Suprapubic skin (tissue), 4 donors: ENCODE measurements around the gene ADAMTS16. TPM values are rescaled to one million over a fixed set of nuclear protein-coding genes. Genes with fewer than 3 reads are reported as not detected.

ENCODE experiments used
- DNase-seq, 2 donors: peaks; one replicate each; pipeline ENCODE4 v3.0.0-alpha.2; 2019; ENCODE audit warnings: low spot score in 2 of 2
- H3K27ac ChIP-seq: fragments of 200-600 bp; sonication (generic); one replicate; pipeline ENCODE4 v1.5.1; 2019
- H3K27me3 ChIP-seq: fragments of 200-600 bp; sonication (generic); one replicate; pipeline ENCODE4 v1.5.1; 2019
- H3K36me3 ChIP-seq: fragments of 200-600 bp; sonication (generic); one replicate; pipeline ENCODE4 v1.5.1; 2019
- H3K4me1 ChIP-seq: fragments of 200-600 bp; sonication (generic); one replicate; pipeline ENCODE4 v1.5.1; 2019
- H3K4me3 ChIP-seq: fragments of 200-600 bp; sonication (generic); one replicate; pipeline ENCODE4 v1.5.1; 2019; ENCODE audit warnings: mild to moderate bottlenecking
- H3K9me3 ChIP-seq: fragments of 200-600 bp; sonication (generic); one replicate; pipeline ENCODE4 v1.5.1; 2019
- EP300 ChIP-seq: sonication (generic); formaldehyde crosslinking; IDR thresholded peaks from one replicate; pipeline ENCODE4 v1.6.1; 2017; ENCODE audit warnings: antibody characterized with exemption
- POLR2A ChIP-seq, 2 donors: fragments of 450-650 bp; IDR thresholded peaks; one replicate each; pipeline ENCODE4 v1.6.1; 2017; ENCODE audit warnings: antibody characterized with exemption in 2 of 2, mild to moderate bottlenecking in 2 of 2, moderate library complexity in 2 of 2
- POLR2AphosphoS5 ChIP-seq, 3 donors: sonication (generic); formaldehyde crosslinking; IDR thresholded peaks; one replicate each; pipeline ENCODE4 v1.6.1; 2017; ENCODE audit warnings: antibody characterized with exemption in 3 of 3
- WGBS: methylation state at CpG from one replicate; pipeline ENCODE4 v1.1.5; 2018; 5-methylcytosine and 5-hydroxymethylcytosine counted together
- total RNA-seq, 4 donors: library from RNA; depleted of rRNA; stranded (reverse); fragments of >200 nt; gene quantifications; one replicate each; pipeline ENCODE4 v1.1.0, GENCODE V29; 2016
- TF ChIP-seq, protein P1 (sequence below), 2 donors: fragments of 200-600 bp in 1 of 2; fragments of 450-650 bp in 1 of 2; sonication (generic) in 1 of 2; IDR thresholded peaks; one replicate each; pipeline ENCODE4 v1.5.1; 2016 to 2019; ENCODE audit warnings: antibody characterized with exemption in 2 of 2, mild to moderate bottlenecking in 1 of 2, moderate library complexity in 1 of 2

The ADAMTS16 gene
- total RNA-seq, 4 donors from 2014 or later = 0.10 to 0.64 TPM; not detected in 2

DNA sequence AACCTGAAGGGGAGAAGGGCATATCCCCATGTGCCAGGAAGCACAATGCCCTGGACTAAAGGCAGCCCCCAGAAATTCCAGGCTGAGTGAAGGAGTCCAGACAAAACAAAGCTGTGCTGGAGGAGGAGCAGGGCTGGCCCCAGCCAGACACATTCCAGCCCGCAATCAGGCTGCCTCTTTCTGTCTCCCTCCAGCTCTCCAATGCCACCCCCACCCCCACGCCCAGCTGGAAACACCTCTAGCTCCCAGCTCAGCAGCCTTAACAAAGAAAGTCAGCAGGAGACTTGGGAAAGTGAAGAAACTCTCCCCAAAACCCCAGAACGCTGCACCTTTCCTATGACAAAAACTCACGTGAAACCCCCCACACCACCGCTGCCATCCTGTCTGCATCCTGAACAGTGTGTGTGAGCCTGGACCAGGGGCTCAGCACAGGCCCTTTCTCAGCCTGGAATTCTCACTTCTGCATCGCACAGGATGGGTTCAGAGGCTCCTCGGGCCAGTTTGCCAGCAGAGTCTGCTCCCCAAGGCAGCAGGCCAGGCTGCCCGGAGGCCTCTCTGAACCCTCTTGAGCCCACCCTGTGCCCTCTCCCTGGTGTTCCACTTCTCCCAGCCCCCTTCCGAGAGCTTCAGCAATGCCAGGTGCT is 186.1 kb downstream of the ADAMTS16 start:
- Histone ChIP-seq H3K27ac (no peak overlapping the region), H3K4me3 (no peak overlapping the region), H3K36me3 (no peaks in the 10 kb centered on the region), H3K4me1 (no peaks in the 10 kb centered on the region), H3K9me3 (no peaks in the 10 kb centered on the region), H3K27me3 (no peaks in the 10 kb centered on the region)
- WGBS = 65% methylated on average over 7 of the region's 9 CpGs
- TF ChIP-seq POLR2AphosphoS5 (IDR thresholded peaks at IDR 0.05) = no peak
- DNase-seq = no peak

DNA sequence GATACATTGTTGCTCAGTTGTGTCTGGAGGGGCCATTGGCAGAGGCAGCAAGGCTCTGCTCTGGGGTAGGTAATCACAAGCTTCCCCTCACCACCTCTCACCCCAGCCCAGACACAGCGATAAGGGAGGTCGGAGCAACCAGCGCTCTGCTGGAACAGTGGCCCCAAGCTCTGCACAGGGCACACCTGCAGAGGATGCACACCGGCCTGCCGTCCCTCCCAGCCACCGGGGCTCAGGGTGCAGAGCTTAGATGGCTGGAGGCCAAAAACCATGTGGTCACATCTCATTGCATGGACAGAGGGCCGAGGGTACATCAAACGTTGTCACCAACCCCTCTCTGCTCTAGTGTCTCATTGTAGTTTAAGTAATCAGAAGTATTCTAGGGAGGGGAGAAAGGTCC is 187.0 kb downstream of the ADAMTS16 start:
- Histone ChIP-seq H3K27ac (no peak overlapping the region), H3K36me3 (no peaks in the 10 kb centered on the region), H3K4me1 (no peaks in the 10 kb centered on the region), H3K9me3 (no peaks in the 10 kb centered on the region), H3K4me3 (no peak overlapping the region), H3K27me3 (no peaks in the 10 kb centered on the region)
- 85% methylated on average over 5 of the region's 8 CpGs for WGBS
- DNase-seq = no peak
- TF ChIP-seq POLR2A (IDR thresholded peaks at IDR 0.05) (no peak), POLR2AphosphoS5 (IDR thresholded peaks at IDR 0.05) (no peak), EP300 (no peak)
- TF ChIP-seq, protein P1, sequence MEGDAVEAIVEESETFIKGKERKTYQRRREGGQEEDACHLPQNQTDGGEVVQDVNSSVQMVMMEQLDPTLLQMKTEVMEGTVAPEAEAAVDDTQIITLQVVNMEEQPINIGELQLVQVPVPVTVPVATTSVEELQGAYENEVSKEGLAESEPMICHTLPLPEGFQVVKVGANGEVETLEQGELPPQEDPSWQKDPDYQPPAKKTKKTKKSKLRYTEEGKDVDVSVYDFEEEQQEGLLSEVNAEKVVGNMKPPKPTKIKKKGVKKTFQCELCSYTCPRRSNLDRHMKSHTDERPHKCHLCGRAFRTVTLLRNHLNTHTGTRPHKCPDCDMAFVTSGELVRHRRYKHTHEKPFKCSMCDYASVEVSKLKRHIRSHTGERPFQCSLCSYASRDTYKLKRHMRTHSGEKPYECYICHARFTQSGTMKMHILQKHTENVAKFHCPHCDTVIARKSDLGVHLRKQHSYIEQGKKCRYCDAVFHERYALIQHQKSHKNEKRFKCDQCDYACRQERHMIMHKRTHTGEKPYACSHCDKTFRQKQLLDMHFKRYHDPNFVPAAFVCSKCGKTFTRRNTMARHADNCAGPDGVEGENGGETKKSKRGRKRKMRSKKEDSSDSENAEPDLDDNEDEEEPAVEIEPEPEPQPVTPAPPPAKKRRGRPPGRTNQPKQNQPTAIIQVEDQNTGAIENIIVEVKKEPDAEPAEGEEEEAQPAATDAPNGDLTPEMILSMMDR (IDR thresholded peaks at IDR 0.05) = no peak

DNA sequence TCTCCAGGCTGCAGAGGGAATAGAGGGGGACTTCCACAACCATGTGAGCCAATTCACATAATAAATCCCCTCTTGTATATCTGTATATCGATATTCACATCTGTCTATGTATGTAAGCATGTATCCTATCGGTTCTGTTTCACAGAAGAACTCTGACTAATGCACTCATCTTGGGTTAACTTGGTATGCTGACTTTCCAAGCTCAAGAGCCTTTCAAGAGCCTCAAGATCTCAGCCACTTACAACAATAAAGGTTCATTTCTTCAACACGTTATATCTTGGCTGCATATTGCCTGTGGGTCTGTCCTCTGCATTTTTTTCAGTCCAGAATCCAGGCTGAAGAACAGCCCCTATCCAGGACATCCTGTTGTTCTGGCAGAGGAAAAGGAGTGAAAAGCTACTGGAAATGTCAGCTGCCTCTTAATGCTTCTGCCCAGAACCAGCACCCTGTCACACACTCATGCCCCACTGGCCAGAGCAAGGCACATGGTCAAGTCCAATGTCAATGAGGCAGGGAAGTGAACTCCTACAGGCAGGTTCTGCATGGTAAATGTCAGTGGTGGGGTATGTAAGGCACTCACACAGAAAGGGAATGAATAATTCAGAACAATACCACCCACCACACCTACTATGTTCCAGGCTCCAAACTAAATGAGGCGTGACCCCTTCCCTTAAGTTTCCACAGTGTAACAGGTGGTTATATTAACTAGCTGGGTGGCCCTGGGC is 190.8 kb downstream of the ADAMTS16 start:
- Histone ChIP-seq H3K4me3 (no peak overlapping the region), H3K9me3 (no peaks in the 10 kb centered on the region), H3K27ac (no peak overlapping the region), H3K4me1 (no peaks in the 10 kb centered on the region), H3K27me3 (no peaks in the 10 kb centered on the region), H3K36me3 (no peaks in the 10 kb centered on the region)
- WGBS = 82% methylated on average over 4 of the region's 4 CpGs
- DNase-seq = no peak
- no peak for TF ChIP-seq POLR2A (IDR thresholded peaks at IDR 0.05)
- TF ChIP-seq EP300 = no peak
- TF ChIP-seq, protein P1 (IDR thresholded peaks at IDR 0.05) = no peak
- TF ChIP-seq POLR2AphosphoS5 (IDR thresholded peaks at IDR 0.05) = no peak

DNA sequence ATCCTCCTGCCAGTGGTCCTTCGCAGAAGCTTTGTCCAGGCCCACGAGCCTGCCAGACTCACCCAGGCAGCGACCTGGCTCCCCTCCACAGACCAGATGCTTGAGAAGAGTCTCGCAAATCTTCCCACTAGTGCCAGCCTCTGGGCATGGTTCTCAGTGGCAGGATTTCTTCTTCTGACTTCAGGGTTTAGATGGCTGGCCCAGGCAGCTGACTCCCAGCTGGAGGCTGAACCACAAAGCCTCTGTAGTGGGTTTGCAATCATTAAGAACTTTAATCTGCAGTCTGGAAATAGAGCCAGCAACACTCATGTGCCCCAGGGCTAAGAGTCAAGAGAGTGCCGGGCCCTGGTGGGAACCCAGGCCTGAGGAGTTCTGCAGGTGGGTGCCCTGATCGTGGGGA is 191.7 kb downstream of the ADAMTS16 start:
- Histone ChIP-seq H3K4me3 (no peak overlapping the region), H3K36me3 (no peaks in the 10 kb centered on the region), H3K27ac (no peak overlapping the region), H3K9me3 (no peaks in the 10 kb centered on the region), H3K4me1 (peaks cover 5% of the 10 kb centered on the region), H3K27me3 (no peaks in the 10 kb centered on the region)
- TF ChIP-seq EP300 = no peak
- no peak for TF ChIP-seq POLR2A (IDR thresholded peaks at IDR 0.05)
- no peak for TF ChIP-seq POLR2AphosphoS5 (IDR thresholded peaks at IDR 0.05)
- TF ChIP-seq, protein P1 (IDR thresholded peaks at IDR 0.05) = no peak
- no peak for DNase-seq
- WGBS = 82% methylated on average over 3 of the region's 6 CpGs

DNA sequence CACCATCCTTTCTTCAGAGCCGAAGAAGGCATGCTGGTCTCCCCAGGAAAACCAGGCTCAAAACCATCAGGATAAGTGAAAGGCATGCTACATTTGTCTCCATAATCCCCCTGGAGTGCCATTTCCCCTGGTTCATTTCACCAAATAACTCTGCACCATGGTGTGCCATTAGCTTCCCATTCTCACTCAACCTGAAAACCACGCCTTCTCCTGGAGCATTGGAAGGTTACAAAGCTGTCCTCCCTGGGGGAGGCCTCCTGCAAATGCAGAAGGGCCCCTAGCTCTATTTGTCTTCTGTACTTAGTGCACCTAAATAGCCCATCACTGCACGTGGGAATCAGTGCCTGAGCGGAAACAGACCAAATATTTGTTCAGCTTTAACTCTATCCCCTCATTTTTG is 192.2 kb downstream of the ADAMTS16 start:
- Histone ChIP-seq H3K4me3 (no peak overlapping the region), H3K27ac (no peak overlapping the region), H3K27me3 (no peaks in the 10 kb centered on the region), H3K36me3 (no peaks in the 10 kb centered on the region), H3K9me3 (no peaks in the 10 kb centered on the region), H3K4me1 (peaks cover 5% of the 10 kb centered on the region)
- TF ChIP-seq, protein P1 (IDR thresholded peaks at IDR 0.05) = no peak
- no peak for DNase-seq
- WGBS = 82% methylated on average over 4 of the region's 4 CpGs
